Measurements from ENCODE around the gene SLC15A2.

SLC15A2 gene

GRCh38 chr3:121979734-121980449 lies 85.7 kb downstream of the SLC15A2 start:
- no peak for DNase-seq (ENCODE audit: low read depth, low spot score)

- DNase-seq (ENCODE audit: low read depth, low spot score): no peak
Observed at GRCh38 chr3:121980450-121980796, 86.2 kb downstream of the SLC15A2 start.

- DNase-seq (ENCODE audit: low read depth, low spot score): no peak
Observed at GRCh38 chr3:121981473-121981872, 87.3 kb downstream of the SLC15A2 start.

- DNase-seq (ENCODE audit: low read depth, low spot score): no peak
Observed at GRCh38 chr3:121985846-121986245, 91.6 kb downstream of the SLC15A2 start.

- DNase-seq (ENCODE audit: low read depth, low spot score): no peak
Observed at GRCh38 chr3:121988146-121988545, 93.9 kb downstream of the SLC15A2 start.

- no peak for DNase-seq (ENCODE audit: low read depth, low spot score)
Observed at GRCh38 chr3:121989943-121990342, 95.7 kb downstream of the SLC15A2 start.

GRCh38 chr3:121992601-121993560 lies 98.7 kb downstream of the SLC15A2 start:
- DNase-seq (ENCODE audit: low read depth, low spot score): no peak

All from activated CD4-positive, CD25-positive, alpha-beta regulatory T cell treated with anti-CD3 and anti-CD28 coated beads, Interleukin-2, amount 50 U/mL, for 16 hours (primary cell).